ENCODE results near the gene MIB1. TPM values are rescaled to one million over a fixed set of nuclear protein-coding genes. Genes with fewer than 3 reads are reported as not detected.

The MIB1 gene
- polyA plus RNA-seq, 1 of the 3 experiments (the other 2 are of a cell fraction) = 5.0 TPM

DNA sequence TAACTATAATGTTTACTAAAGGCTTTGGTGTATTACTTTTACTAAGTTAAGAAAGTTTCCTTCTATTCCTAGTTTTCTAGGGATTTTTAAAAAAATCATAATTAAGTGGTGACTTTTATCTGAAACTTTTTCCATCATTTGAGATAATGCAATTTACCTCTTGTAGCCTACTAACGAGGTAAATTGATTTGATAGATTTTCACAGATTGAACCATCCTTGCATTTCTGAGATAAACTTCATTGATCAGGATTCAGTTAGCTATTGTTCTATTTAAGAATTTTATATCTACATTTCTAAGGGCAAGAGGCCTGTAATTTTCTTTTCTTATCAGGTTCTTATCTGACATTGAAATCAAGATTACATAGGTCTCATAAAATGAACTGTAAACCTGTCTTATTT is 178.1 kb downstream of the MIB1 start:
- Histone ChIP-seq H3K9me3 (peaks cover 7% of the 10 kb centered on the region; the same call in 1 of the 2 replicates), H3K9ac (no peak overlapping the region), H3K27me3 (ENCODE audit: insufficient read depth) (no peaks in the 10 kb centered on the region), H3K27ac (ENCODE audit: low read depth in 2 of 2, low read length in 1 of 2) (no peak overlapping the region), H3K79me2 (ENCODE audit: insufficient read depth) (no peaks in the 10 kb centered on the region), H2AFZ (ENCODE audit: low read depth) (no peak overlapping the region), H3F3A (replicated peaks; ENCODE audit: insufficient read depth) (no peaks in the 10 kb centered on the region), H3K36me3 (replicated peaks in 1 of 2; ENCODE audit: control insufficient read depth in 1 of 2, insufficient read depth in 2 of 2, low read length in 1 of 2) (no peaks in the 10 kb centered on the region), H3K4me3 (ENCODE audit: low read depth in 2 of 2, low read length in 1 of 2) (no peak overlapping the region), H4K20me1 (ENCODE audit: insufficient read depth) (no peaks in the 10 kb centered on the region), H3K4me1 (ENCODE audit: control insufficient read depth in 1 of 2, insufficient read depth in 2 of 2, low read depth in 1 of 2, low read length in 1 of 2) (no peaks in the 10 kb centered on the region), H3K4me2 (no peak overlapping the region), H3K9me2 (no peaks in the 10 kb centered on the region)
- ChIA-PET POLR2A (no interaction called here), CTCF (no interaction called here)
- no peak for DNase-seq
- no peak for TF ChIP-seq TEAD4 (IDR thresholded peaks at IDR 0.05; ENCODE audit: borderline replicate concordance, insufficient read depth)
- TF ChIP-seq FOXJ3 (CRISPR knock-in tag; IDR thresholded peaks at IDR 0.05) = no peak
- TF ChIP-seq FOXM1 (IDR thresholded peaks at IDR 0.05; ENCODE audit: low read depth) = no peak
- TF ChIP-seq NFIC (IDR thresholded peaks at IDR 0.05; ENCODE audit: borderline replicate concordance) = no peak
- no peak for TF ChIP-seq FOSL2 (IDR thresholded peaks at IDR 0.05; ENCODE audit: borderline replicate concordance, low read depth)
- no peak for TF ChIP-seq CHD2 (IDR thresholded peaks at IDR 0.05; ENCODE audit: low read length, partially characterized antibody)
- TF ChIP-seq RCOR1 (IDR thresholded peaks at IDR 0.05; ENCODE audit: low read length) = no peak
- TF ChIP-seq TAF1 (IDR thresholded peaks at IDR 0.05; ENCODE audit: borderline replicate concordance, low read depth, low read length) = no peak
- TF ChIP-seq MEF2A (IDR thresholded peaks at IDR 0.05; ENCODE audit: borderline replicate concordance, low read depth) = no peak
- TF ChIP-seq EZH2phosphoT487 (IDR thresholded peaks at IDR 0.05; ENCODE audit: borderline replicate concordance, low read depth) = no peak
- no peak for TF ChIP-seq JUND (IDR thresholded peaks at IDR 0.05)
- TF ChIP-seq, protein P1, sequence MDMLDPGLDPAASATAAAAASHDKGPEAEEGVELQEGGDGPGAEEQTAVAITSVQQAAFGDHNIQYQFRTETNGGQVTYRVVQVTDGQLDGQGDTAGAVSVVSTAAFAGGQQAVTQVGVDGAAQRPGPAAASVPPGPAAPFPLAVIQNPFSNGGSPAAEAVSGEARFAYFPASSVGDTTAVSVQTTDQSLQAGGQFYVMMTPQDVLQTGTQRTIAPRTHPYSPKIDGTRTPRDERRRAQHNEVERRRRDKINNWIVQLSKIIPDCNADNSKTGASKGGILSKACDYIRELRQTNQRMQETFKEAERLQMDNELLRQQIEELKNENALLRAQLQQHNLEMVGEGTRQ (IDR thresholded peaks at IDR 0.05; ENCODE audit: borderline replicate concordance, low read depth, low read length) = no peak
- no peak for TF ChIP-seq RXRA (IDR thresholded peaks at IDR 0.05; ENCODE audit: borderline replicate concordance, low read depth)
- TF ChIP-seq, protein P2, sequence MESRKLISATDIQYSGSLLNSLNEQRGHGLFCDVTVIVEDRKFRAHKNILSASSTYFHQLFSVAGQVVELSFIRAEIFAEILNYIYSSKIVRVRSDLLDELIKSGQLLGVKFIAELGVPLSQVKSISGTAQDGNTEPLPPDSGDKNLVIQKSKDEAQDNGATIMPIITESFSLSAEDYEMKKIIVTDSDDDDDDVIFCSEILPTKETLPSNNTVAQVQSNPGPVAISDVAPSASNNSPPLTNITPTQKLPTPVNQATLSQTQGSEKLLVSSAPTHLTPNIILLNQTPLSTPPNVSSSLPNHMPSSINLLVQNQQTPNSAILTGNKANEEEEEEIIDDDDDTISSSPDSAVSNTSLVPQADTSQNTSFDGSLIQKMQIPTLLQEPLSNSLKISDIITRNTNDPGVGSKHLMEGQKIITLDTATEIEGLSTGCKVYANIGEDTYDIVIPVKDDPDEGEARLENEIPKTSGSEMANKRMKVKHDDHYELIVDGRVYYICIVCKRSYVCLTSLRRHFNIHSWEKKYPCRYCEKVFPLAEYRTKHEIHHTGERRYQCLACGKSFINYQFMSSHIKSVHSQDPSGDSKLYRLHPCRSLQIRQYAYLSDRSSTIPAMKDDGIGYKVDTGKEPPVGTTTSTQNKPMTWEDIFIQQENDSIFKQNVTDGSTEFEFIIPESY (IDR thresholded peaks at IDR 0.05; ENCODE audit: borderline replicate concordance, low read depth) = no peak
- TF ChIP-seq, protein P3, sequence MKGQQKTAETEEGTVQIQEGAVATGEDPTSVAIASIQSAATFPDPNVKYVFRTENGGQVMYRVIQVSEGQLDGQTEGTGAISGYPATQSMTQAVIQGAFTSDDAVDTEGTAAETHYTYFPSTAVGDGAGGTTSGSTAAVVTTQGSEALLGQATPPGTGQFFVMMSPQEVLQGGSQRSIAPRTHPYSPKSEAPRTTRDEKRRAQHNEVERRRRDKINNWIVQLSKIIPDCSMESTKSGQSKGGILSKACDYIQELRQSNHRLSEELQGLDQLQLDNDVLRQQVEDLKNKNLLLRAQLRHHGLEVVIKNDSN (IDR thresholded peaks at IDR 0.05; ENCODE audit: borderline replicate concordance, low read depth) = no peak
- no peak for TF ChIP-seq GATA2 (CRISPR knock-in tag; IDR thresholded peaks at IDR 0.05)
- TF ChIP-seq POLR2AphosphoS5 (IDR thresholded peaks at IDR 0.05; ENCODE audit: low read depth, low read length) = no peak
- TF ChIP-seq ELF1 (IDR thresholded peaks at IDR 0.05) = no peak
- TF ChIP-seq, protein P4, sequence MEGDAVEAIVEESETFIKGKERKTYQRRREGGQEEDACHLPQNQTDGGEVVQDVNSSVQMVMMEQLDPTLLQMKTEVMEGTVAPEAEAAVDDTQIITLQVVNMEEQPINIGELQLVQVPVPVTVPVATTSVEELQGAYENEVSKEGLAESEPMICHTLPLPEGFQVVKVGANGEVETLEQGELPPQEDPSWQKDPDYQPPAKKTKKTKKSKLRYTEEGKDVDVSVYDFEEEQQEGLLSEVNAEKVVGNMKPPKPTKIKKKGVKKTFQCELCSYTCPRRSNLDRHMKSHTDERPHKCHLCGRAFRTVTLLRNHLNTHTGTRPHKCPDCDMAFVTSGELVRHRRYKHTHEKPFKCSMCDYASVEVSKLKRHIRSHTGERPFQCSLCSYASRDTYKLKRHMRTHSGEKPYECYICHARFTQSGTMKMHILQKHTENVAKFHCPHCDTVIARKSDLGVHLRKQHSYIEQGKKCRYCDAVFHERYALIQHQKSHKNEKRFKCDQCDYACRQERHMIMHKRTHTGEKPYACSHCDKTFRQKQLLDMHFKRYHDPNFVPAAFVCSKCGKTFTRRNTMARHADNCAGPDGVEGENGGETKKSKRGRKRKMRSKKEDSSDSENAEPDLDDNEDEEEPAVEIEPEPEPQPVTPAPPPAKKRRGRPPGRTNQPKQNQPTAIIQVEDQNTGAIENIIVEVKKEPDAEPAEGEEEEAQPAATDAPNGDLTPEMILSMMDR (IDR thresholded peaks at IDR 0.05) = no peak
- no peak for TF ChIP-seq SMC3 (IDR thresholded peaks at IDR 0.05; ENCODE audit: low read depth, low read length)
- WGBS (ENCODE audit: low lambda C conversion rate) = 2% methylated on average over 1 of the region's 1 CpG

Small RNA genes lying within 50 kb of the gene (small RNA-seq; reads per million reads assigned to genes)
- gene AC103987.3 (0 reads per million in 7 experiments), gene RF00019 (0 reads per million in 7 experiments), gene RF00045 (0 to 0.11 (median 0) reads per million in 7 experiments), gene RF01241 (0 to 3.1 (median 0) reads per million in 7 experiments), gene RN7SL233P (0 reads per million in 7 experiments), gene RNU6-1038P (0 to 1.3 (median 0) reads per million in 7 experiments)

Other genes starting within 250 kb of the MIB1 start
- gene ESCO1, start 140.1 kb upstream of the MIB1 start, polyA plus RNA-seq (2012; rRNA removed) = 2.2 and 2.7 TPM in 2 replicates
- 21.0 and 24.6 TPM in 2 replicates for gene SNRPD1, start 128.5 kb upstream of the MIB1 start, polyA plus RNA-seq (2012; rRNA removed)
- gene ABHD3, start 36.0 kb upstream of the MIB1 start, polyA plus RNA-seq (2012; rRNA removed) = 4.3 and 5.4 TPM in 2 replicates